GM12891 (cell line): ENCODE data around the gene CACNA1I.

Experiments used
- DNase-seq: peaks from one replicate; pipeline ENCODE4 v3.0.0; 2011; ENCODE audit warnings: low spot score; ENCODE audit not compliant: insufficient read length
- FAIRE-seq: peaks from 2 replicates; lab custom pipeline; 2011; peaks lifted over from hg19 to GRCh38; lab: Jason Lieb, UNC
- PAX5 ChIP-seq: IDR thresholded peaks from 2 replicates; pipeline ENCODE4 v1.6.1; 2011; ENCODE audit warnings: low read length, moderate library complexity, mild to moderate bottlenecking; ENCODE audit not compliant: insufficient read depth, severe bottlenecking
- POLR2A ChIP-seq: IDR thresholded peaks from 2 replicates; pipeline ENCODE4 v1.6.1; 2011; ENCODE audit warnings: low read depth, low read length, control low read depth
- POLR2AphosphoS5 ChIP-seq: IDR thresholded peaks from 2 replicates; pipeline ENCODE4 v1.6.1; 2011; ENCODE audit warnings: low read depth, low read length, control low read depth
- POU2F2 ChIP-seq: IDR thresholded peaks from 2 replicates; pipeline ENCODE4 v1.6.1; 2011; ENCODE audit warnings: low read depth, mild to moderate bottlenecking, control low read depth, low read length, moderate library complexity
- SPI1 ChIP-seq: IDR thresholded peaks from 2 replicates; pipeline ENCODE4 v1.6.1; 2011; ENCODE audit warnings: low read depth, low read length, control low read depth
- TAF1 ChIP-seq: IDR thresholded peaks from 2 replicates; pipeline ENCODE4 v1.6.1; 2011; ENCODE audit warnings: low read depth, low read length, control low read depth

Gene CACNA1I

DNA sequence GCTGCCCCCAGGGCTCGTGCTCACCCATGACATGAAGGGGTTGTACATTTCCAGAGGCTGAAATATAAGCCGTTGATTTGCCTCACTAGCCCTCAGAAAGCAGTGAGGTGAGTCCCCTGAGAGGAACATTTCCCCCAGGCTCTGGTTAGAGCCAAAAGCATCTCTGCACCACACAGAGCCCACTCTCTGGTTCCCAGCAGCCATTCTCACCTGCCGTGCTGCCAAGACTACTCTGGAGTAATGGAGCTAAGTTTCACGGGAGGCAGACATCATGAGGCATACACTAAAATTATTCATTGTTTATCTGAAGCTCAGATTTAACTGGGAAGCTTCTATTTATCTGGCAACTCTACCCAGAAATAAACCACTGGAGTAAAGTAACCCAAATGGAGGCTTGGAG, 40.8 kb downstream of the CACNA1I start:
- TF ChIP-seq POLR2A (no peak), TAF1 (no peak), POLR2AphosphoS5 (no peak), POU2F2 (no peak), PAX5 (no peak), SPI1 (no peak)
- no peak for FAIRE-seq
- no peak for DNase-seq

DNA sequence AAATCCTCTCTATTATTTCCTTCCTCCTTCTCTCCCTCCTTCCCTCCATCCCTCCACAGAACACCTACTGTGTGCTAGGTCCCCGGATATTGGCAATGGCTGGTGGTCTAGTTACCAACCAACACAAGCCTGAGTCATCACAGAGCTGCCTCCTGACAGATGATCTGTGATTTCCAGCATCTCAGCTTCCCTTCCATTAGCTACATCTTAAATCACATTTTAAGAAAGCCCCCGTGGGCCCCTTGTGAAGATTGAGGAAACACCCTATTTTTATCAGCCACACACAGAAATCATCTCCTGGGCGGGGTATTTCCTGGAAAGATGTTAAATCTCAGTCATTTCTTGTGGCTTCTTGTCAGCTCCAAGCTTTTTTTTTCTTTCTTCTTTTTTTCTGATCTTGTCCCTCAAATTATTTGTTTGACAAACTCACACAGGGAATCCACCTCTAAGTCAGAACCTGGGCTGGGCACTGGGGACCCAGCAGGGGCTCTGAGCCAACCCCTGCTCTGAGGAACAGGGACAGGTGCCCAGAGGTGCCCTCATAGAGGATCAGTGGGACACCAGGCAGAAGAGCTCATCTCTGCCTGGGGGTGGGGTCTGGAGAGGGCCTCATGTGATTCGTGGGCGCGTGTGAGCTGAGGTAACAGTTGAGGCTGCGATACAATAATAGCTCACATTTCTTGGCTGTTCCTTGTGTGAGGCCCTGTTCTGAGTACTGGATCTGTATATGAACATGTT, 42.4 kb downstream of the CACNA1I start:
- FAIRE-seq, result no peak
- TF ChIP-seq SPI1, result no peak
- TF ChIP-seq PAX5, result no peak
- TF ChIP-seq POLR2A, result no peak
- TF ChIP-seq POLR2AphosphoS5, result no peak
- TF ChIP-seq POU2F2, result no peak
- no peak for TF ChIP-seq TAF1

GRCh38 chr22:39613549-39613921, 43.0 kb downstream of the CACNA1I start:
- TF ChIP-seq POLR2AphosphoS5, result no peak
- TF ChIP-seq PAX5, result no peak
- no peak for TF ChIP-seq POLR2A
- TF ChIP-seq POU2F2, result no peak
- no peak for TF ChIP-seq TAF1
- no peak for TF ChIP-seq SPI1
- no peak for DNase-seq
- no peak for FAIRE-seq

More for the DNA sequence above, 42.4 kb downstream of the CACNA1I start:
- no peak for DNase-seq

GRCh38 chr22:39614442-39614841, 43.9 kb downstream of the CACNA1I start:
- TF ChIP-seq TAF1, result no peak
- no peak for TF ChIP-seq POLR2A
- no peak for TF ChIP-seq PAX5
- TF ChIP-seq SPI1, result no peak
- no peak for TF ChIP-seq POU2F2
- no peak for TF ChIP-seq POLR2AphosphoS5
- DNase-seq (no peak), FAIRE-seq (no peak)

GRCh38 chr22:39616051-39616450, 45.5 kb downstream of the CACNA1I start:
- no peak for TF ChIP-seq POU2F2
- no peak for TF ChIP-seq SPI1
- TF ChIP-seq POLR2AphosphoS5, result no peak
- no peak for TF ChIP-seq TAF1
- no peak for TF ChIP-seq PAX5
- TF ChIP-seq POLR2A, result no peak
- FAIRE-seq (no peak), DNase-seq (no peak)

DNA sequence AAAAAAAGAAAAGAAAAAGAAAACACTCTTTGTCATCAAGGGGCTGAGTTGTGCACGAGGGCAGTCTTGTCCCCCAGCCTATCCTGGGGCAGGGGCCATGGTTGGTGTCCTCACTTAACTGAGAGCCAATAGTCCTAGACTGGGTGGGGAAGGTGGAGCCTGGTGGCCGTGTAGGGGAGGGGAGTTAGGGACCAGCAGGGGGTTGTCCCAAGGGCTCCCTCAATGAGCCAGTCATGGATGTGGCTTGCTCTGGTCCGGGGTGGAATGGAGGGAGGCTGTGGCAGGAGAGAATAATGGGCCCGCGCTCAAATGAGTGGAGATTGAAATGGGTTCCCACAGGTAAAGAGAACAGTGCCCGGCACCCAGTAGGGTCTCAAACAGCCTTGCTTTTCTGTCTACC, 46.2 kb downstream of the CACNA1I start:
- DNase-seq (no peak), FAIRE-seq (no peak)
- TF ChIP-seq TAF1 (no peak), PAX5 (no peak), SPI1 (no peak), POLR2A (no peak), POLR2AphosphoS5 (no peak), POU2F2 (no peak)

DNA sequence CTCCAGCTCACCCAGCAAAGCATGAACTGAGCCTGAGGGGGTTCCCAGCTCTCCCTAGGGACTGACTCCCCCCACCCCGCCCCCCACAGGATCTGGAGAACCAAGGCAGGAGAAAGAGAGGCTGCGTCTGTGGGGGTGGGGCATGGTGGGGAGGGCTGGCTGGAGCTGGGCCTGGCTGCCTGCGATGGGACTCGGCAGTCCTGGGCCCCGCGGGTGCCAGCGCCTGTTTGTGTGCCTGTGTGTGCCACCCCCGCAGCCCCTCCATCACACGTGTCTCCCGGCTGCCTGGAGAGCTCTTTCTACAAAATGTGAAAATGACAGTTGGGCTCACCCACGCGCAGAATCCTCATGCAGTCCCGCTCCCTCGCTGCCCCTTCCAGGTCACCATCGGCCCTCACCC, 46.8 kb downstream of the CACNA1I start:
- DNase-seq (no peak), FAIRE-seq (no peak)
- no peak for TF ChIP-seq TAF1
- TF ChIP-seq POLR2A, result no peak

DNA sequence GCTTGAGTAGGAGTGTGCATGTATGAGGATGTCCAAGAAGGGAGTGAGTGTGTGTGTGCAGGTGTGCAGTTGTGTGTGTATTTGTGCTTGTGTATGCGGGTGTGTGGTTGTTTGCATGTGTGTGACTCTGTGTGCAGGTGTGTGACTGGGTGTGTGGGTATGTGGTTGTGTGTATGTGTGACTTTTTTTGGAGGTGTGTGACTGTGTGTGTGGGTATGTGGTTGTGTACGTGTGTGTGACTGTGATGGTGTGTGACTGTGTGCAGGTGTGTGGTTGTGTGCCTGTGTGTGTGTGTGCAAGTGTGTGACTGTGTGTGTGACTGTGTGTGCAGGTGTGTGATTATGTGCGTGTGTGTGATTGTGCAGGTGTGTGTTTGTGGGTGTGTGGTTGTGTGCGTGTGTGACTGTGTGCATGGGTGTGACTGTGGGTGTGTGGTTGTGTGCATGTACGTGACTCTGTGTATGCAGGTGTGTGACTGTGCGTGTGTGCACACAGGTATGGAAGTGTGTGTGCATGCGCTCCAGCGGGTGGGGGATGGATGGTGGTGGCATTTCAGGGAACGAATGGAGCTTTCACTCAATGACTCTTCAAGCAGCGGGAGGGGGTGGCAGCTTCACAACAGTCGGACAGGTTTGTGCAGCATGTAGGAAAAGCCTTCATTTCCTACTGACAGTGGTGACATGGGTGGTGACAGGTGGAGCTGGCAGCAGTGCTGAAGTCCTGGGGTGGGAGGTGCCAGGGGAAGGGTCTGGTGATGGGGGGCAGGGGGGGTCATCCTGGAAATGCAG, 47.6 kb downstream of the CACNA1I start:
- FAIRE-seq (peak; percentile 83), DNase-seq (no peak)
- TF ChIP-seq TAF1, result no peak
- TF ChIP-seq PAX5, result no peak

DNA sequence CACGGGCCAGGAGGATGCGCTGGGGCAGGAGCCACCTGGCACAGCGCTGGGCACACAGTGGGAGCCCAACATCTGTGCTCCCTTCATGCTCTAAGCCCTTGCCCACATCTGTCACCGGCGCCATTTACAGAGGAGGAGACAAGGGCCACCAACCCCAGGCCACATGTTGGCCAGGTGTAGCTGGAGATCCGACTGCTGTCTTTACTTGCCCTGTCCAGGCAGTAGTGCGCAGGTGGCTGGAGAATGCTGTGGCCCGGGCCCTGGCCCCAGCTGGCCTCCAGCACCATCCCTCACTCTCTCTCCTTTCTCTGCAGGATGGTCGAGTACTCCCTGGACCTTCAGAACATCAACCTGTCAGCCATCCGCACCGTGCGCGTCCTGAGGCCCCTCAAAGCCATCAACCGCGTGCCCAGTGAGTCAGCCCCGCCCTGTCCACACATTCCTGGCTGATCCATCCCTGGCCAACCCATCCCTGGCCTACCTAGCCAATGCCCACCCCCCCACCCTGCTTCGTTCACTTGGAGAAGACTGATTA, 48.5 kb downstream of the CACNA1I start:
- no peak for TF ChIP-seq SPI1
- no peak for TF ChIP-seq TAF1
- no peak for TF ChIP-seq POU2F2
- no peak for TF ChIP-seq POLR2A
- TF ChIP-seq POLR2AphosphoS5, result no peak
- no peak for TF ChIP-seq PAX5

More for the DNA sequence above, 48.5 kb downstream of the CACNA1I start:
- no peak for DNase-seq
- FAIRE-seq, result no peak
